HUES6 (cell line): ENCODE data around the gene NCAN.

Experiments
- H3K27ac ChIP-seq: 2 replicates; pipeline ENCODE4 v1.7.0; 2013; ENCODE audit warnings: low read depth, mild to moderate bottlenecking, low read length, inconsistent platforms
- H3K27me3 ChIP-seq: 2 replicates; pipeline ENCODE4 v1.6.1; 2013; ENCODE audit warnings: low read length; ENCODE audit not compliant: control insufficient read depth, insufficient read depth
- H3K36me3 ChIP-seq: 2 replicates; pipeline ENCODE4 v1.6.1; 2013; ENCODE audit warnings: low read length; ENCODE audit not compliant: control insufficient read depth, insufficient read depth
- H3K4me1 ChIP-seq: 2 replicates; pipeline ENCODE4 v1.6.1; 2013; ENCODE audit warnings: low read length; ENCODE audit not compliant: control insufficient read depth, insufficient read depth
- H3K4me3 ChIP-seq: 2 replicates; pipeline ENCODE4 v1.5.1; 2013; ENCODE audit warnings: low read depth, low read length
- H3K9ac ChIP-seq: one replicate; pipeline ENCODE4 v1.6.1; 2013; ENCODE audit warnings: mild to moderate bottlenecking, low read length
- H3K9me3 ChIP-seq: 2 replicates; pipeline ENCODE4 v1.6.1; 2013; ENCODE audit warnings: low read depth, low read length; ENCODE audit not compliant: control insufficient read depth, insufficient read depth

Gene NCAN

DNA sequence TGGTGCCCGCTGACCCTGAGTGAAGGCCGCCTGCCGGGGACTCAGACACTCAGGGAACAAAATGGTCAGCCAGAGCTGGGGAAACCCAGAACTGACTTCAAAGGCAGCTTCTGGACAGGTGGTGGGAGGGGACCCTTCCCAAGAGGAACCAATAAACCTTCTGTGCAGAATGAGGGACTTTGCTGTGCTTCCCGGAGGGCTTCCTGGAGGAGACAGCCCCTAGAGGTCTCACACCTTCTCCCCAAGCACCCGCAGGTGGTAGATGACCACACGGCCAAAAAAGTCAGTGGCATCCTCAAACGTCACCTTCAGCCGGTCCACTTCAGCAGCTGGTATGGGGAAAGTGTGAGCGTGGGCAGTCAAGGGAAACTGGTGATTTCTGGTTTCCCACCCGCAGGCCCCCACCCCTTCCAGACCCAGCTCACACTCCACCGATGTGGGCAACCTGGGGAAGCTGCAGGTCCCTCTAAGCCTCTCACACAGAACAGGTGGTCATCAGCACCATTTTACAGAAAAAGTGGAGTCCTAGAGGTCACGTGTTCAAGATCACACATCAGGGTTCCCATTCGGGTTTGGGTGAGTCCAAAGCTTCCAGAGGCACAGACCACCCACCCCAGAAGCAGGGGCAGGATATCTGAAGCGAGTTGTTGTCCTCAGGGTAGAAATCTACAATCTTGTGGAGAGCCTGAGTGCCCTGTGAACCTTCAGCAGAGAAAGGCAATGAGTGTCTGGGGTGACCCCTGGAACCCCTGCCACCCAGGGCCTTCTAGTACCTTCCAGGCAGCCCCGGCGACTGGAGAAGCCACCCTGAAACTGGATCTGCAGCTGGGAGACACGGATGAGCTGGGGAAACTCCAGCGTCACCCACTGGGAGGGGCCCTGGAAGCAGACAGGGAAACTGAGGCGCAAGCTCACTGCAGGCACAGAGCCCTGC lies 9.8 kb upstream of the NCAN start:
- Histone ChIP-seq H3K36me3 (peaks cover 39% of the 10 kb centered on the region), H3K4me3 (peak overlapping the region; percentile 82), H3K27ac (no peak overlapping the region)

GRCh38 chr19:19202707-19203011 lies 9.1 kb upstream of the NCAN start:
- Histone ChIP-seq H3K9ac (peak overlapping the region; percentile 85), H3K27ac (no peak overlapping the region), H3K36me3 (peaks cover 35% of the 10 kb centered on the region), H3K4me1 (peaks cover 4% of the 10 kb centered on the region; the same call in 1 of the 2 replicates), H3K4me3 (peak overlapping the region; percentile 82), H3K9me3 (no peaks in the 10 kb centered on the region), H3K27me3 (peaks cover 39% of the 10 kb centered on the region)

More for the DNA sequence above, 9.8 kb upstream of the NCAN start:
- H3K9ac ChIP-seq, result peak overlapping the region; percentile 85
- H3K4me1 ChIP-seq, result peaks cover 4% of the 10 kb centered on the region; the same call in 1 of the 2 replicates
- H3K27me3 ChIP-seq, result peaks cover 32% of the 10 kb centered on the region
- H3K9me3 ChIP-seq, result no peaks in the 10 kb centered on the region

- Histone ChIP-seq H3K27ac (no peak within 1 kb of the TSS), H3K9ac (peak within 1 kb of the TSS; percentile 85), H3K9me3 (no peaks in the 10 kb centered on the region), H3K4me3 (peak within 1 kb of the TSS; percentile 82), H3K27me3 (peaks cover 44% of the 10 kb centered on the region), H3K4me1 (peaks cover 4% of the 10 kb centered on the region; the same call in 1 of the 2 replicates), H3K36me3 (peaks cover 31% of the 10 kb centered on the region)
These were observed 8.5 kb upstream of the NCAN start, which contains the start of gene NR2C2AP for GRCh38 chr19:19203012-19203856. Gene NR2C2AP, minus strand, starts transcription at chr19:19203414. Its CDS starts 354 bp downstream, at chr19:19203060.

- no peak overlapping the region for H3K4me3 ChIP-seq
- H3K9me3 ChIP-seq, result no peaks in the 10 kb centered on the region
- no peak overlapping the region for H3K9ac ChIP-seq
- peaks cover 4% of the 10 kb centered on the region; the same call in 1 of the 2 replicates for H3K4me1 ChIP-seq
- peaks cover 52% of the 10 kb centered on the region for H3K27me3 ChIP-seq
- no peak overlapping the region for H3K27ac ChIP-seq
- H3K36me3 ChIP-seq, result peaks cover 22% of the 10 kb centered on the region
These were observed 7.6 kb upstream of the NCAN start for GRCh38 chr19:19204181-19204580.

DNA sequence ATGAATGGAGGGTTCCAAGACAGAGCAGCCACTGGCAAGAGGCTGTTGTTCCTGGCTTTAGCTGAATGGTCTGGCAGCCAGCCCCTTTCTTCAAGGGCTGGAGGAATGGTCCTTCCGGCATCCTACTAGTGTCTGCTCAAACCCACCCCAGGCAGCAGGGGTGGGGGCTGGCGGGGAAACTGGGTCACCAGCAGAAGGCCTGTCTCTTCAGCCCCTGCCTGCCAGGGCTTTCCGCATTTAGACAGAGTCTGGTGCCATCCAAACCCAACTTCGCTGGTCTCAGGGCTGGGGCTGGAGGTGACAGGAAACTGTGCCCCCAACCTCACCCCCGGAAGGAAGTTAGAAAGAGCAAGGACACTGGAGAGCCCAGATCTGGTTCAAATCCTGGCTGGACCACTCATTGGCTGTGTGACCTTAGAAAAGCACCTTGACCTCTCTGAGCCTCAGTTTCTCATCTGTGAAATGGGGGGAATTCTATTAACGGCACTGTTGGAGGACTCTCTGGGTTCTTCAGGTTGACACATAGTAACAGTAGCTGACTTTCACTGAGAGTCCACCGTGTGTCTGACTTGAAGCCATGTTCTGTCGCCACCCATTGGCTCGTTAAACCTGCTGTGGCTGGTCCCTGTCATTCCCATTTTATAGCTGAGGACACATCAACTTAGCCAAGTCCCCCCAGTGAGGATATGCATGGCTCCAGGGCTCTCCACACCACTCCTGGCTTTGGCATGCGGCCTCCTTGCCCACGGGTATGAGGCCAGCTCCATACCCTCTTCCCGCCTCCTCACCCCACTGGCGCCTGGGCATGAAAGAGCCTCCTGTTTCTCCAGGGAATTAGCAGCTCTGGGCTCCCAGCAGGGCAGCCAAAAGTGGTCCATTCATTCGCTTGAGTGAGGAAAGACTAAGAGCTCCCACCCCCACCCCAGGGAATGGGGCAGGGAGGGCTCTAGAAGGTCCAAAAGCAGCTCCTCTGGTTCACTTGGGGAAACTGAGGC lies 6.0 kb upstream of the NCAN start:
- Histone ChIP-seq H3K27me3 (peaks cover 68% of the 10 kb centered on the region), H3K36me3 (peaks cover 13% of the 10 kb centered on the region), H3K9ac (no peak overlapping the region), H3K9me3 (no peaks in the 10 kb centered on the region), H3K4me3 (no peak overlapping the region), H3K27ac (no peak overlapping the region), H3K4me1 (peaks cover 4% of the 10 kb centered on the region; the same call in 1 of the 2 replicates)

- 0 out of 2 replicates have a peak, but pooled peaks cover 1% of the 10 kb centered on the region for H3K36me3 ChIP-seq
- no peak overlapping the region for H3K9ac ChIP-seq
- H3K9me3 ChIP-seq, result no peaks in the 10 kb centered on the region
- peaks cover 4% of the 10 kb centered on the region; the same call in 1 of the 2 replicates for H3K4me1 ChIP-seq
- no peak overlapping the region for H3K4me3 ChIP-seq
- H3K27me3 ChIP-seq, result peaks cover 80% of the 10 kb centered on the region
- no peak overlapping the region for H3K27ac ChIP-seq
These were observed 4.8 kb upstream of the NCAN start for GRCh38 chr19:19206938-19207337.

GRCh38 chr19:19207637-19208572 lies 3.9 kb upstream of the NCAN start:
- no peaks in the 10 kb centered on the region for H3K9me3 ChIP-seq
- H3K27ac ChIP-seq, result no peak overlapping the region
- H3K36me3 ChIP-seq, result no peaks in the 10 kb centered on the region
- peaks cover 89% of the 10 kb centered on the region for H3K27me3 ChIP-seq
- 0 out of 2 replicates have a peak, but pooled peaks cover 5% of the 10 kb centered on the region for H3K4me1 ChIP-seq
- no peak overlapping the region for H3K9ac ChIP-seq
- no peak overlapping the region for H3K4me3 ChIP-seq

DNA sequence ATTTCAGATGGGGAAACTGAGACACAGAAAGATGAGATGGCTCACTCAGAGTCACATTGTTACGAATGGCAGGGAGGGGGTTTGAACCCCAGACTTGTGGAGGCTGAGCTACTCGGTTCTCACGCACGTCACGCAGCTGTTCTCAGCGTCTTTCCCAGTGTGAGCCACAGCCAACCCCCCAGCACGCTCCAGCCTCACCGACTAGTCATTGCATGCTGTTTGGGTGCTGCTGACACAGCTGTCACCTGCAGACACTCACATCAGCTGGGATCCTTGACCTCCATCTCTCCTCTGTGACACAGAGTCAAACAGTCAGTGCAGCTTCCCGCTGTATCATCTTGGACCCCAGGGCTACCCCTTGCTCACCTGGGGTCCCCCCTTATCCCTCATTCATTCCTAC lies 2.4 kb upstream of the NCAN start:
- H3K9ac ChIP-seq, result no peak overlapping the region
- H3K4me1 ChIP-seq, result 0 out of 2 replicates have a peak, but pooled peaks cover 7% of the 10 kb centered on the region
- no peaks in the 10 kb centered on the region for H3K36me3 ChIP-seq
- no peak overlapping the region for H3K27ac ChIP-seq
- no peaks in the 10 kb centered on the region for H3K9me3 ChIP-seq
- peaks cover 98% of the 10 kb centered on the region for H3K27me3 ChIP-seq
- no peak overlapping the region for H3K4me3 ChIP-seq

- no peak overlapping the region for H3K4me3 ChIP-seq
- H3K9me3 ChIP-seq, result no peaks in the 10 kb centered on the region
- H3K4me1 ChIP-seq, result 0 out of 2 replicates have a peak, but pooled peaks cover 7% of the 10 kb centered on the region
- H3K9ac ChIP-seq, result no peak overlapping the region
- H3K36me3 ChIP-seq, result no peaks in the 10 kb centered on the region
- H3K27ac ChIP-seq, result no peak overlapping the region
- peaks cover 79% of the 10 kb centered on the region for H3K27me3 ChIP-seq
These were observed 1.2 kb downstream of the NCAN start for GRCh38 chr19:19212916-19213315.
